Measurements from ENCODE around the gene INSR.

Gene INSR

DNA sequence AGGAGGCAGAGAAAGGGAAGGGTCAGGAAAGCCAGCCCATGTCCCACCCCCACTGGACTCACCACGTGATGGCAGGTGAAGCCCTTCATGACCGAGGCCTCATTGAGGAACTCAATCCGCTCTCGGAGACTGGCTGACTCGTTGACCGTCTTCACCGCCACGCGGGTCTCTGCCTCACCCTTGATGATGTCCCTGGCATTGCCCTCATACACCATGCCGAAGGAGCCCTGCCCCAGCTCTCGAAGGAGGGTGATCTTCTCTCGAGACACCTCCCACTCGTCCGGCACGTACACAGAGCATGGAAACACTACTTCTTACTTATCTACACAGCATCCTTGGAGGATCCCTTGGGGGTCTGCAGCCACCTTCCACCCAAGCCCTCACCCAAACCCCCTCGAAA, 169.0 kb downstream of the INSR start:
- TF ChIP-seq ZNF629 (tag by site-specific recombination; IDR thresholded peaks at IDR 0.05), result no peak
- no peak for TF ChIP-seq ZNF830 (tag by site-specific recombination; IDR thresholded peaks at IDR 0.05; ENCODE audit: low read depth)
- no peak for TF ChIP-seq ZNF140 (tag by site-specific recombination; IDR thresholded peaks at IDR 0.05)
- TF ChIP-seq SP7 (tag by site-specific recombination; IDR thresholded peaks at IDR 0.05), result no peak
- TF ChIP-seq ZNF555 (tag by site-specific recombination; conservative IDR thresholded peaks at IDR 0.05), result no peak
- TF ChIP-seq, protein P1, sequence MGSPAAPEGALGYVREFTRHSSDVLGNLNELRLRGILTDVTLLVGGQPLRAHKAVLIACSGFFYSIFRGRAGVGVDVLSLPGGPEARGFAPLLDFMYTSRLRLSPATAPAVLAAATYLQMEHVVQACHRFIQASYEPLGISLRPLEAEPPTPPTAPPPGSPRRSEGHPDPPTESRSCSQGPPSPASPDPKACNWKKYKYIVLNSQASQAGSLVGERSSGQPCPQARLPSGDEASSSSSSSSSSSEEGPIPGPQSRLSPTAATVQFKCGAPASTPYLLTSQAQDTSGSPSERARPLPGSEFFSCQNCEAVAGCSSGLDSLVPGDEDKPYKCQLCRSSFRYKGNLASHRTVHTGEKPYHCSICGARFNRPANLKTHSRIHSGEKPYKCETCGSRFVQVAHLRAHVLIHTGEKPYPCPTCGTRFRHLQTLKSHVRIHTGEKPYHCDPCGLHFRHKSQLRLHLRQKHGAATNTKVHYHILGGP (tag by site-specific recombination; IDR thresholded peaks at IDR 0.05), result no peak
- Histone ChIP-seq H3K36me3 (ENCODE audit: control insufficient read depth in 2 of 2, insufficient read depth in 1 of 2, low read length in 2 of 2) (peaks cover 4 to 70% of the 10 kb centered on the region in 2 experiments; a peak in 2 of 3 replicates), H3K9me3 (ENCODE audit: control insufficient read depth, insufficient read depth, low read depth, low read length) (no peaks in the 10 kb centered on the region), H3K27ac (ENCODE audit: extremely low read depth, low read depth, low read length) (no peak overlapping the region), H3K4me1 (ENCODE audit: control insufficient read depth, insufficient read depth, low read length) (no peaks in the 10 kb centered on the region), H3K4me3 (ENCODE audit: low read depth, low read length) (no peak overlapping the region)
- ChIA-PET CTCF (interaction anchor here (0.6 kb wide), 1 partner anchor 16 kb away, joined by 3 read pairs; no protein-coding TSS in a partner anchor), POLR2A (no interaction called here)

DNA sequence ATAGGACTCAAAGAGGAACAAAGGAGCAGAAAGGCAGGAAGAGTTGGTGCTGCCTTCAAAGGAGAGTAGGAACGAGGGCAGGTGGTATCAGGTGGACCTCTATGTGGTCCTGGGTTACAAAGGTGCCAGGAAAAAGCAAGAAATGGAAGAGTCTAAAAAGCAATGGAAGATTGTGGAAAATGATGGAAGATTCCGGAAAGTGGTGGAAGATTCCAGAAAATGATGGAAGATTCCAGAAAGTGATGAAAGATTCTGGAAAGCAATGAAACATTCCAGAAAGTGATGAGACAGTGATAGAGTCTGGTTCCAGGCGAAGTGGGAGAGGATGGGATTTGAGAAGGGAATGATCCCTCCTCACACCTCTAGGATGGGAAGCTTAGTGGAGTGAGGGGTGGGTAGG, 169.4 kb downstream of the INSR start:
- Histone ChIP-seq H3K4me3 (ENCODE audit: low read depth, low read length) (no peak overlapping the region), H3K9me3 (ENCODE audit: control insufficient read depth, insufficient read depth, low read depth, low read length) (no peaks in the 10 kb centered on the region), H3K4me1 (ENCODE audit: control insufficient read depth, insufficient read depth, low read length) (no peaks in the 10 kb centered on the region), H3K36me3 (ENCODE audit: control insufficient read depth in 2 of 2, insufficient read depth in 1 of 2, low read length in 2 of 2) (peaks cover 4 to 70% of the 10 kb centered on the region in 2 experiments; a peak in 2 of 3 replicates), H3K27ac (ENCODE audit: extremely low read depth, low read depth, low read length) (no peak overlapping the region)
- ChIA-PET POLR2A (interaction anchor here (0.5 kb wide), 1 partner anchor 1091 kb away, joined by 3 read pairs; no protein-coding TSS in a partner anchor), CTCF (no interaction called here)
- TF ChIP-seq KLF1 (tag by site-specific recombination; IDR thresholded peaks at IDR 0.05), result no peak
- TF ChIP-seq ZNF558 (tag by site-specific recombination; IDR thresholded peaks at IDR 0.05), result no peak
- no peak for TF ChIP-seq ZSCAN23 (tag by site-specific recombination; IDR thresholded peaks at IDR 0.05)
- TF ChIP-seq ZNF830 (tag by site-specific recombination; IDR thresholded peaks at IDR 0.05; ENCODE audit: low read depth), result no peak
- TF ChIP-seq, protein P2, sequence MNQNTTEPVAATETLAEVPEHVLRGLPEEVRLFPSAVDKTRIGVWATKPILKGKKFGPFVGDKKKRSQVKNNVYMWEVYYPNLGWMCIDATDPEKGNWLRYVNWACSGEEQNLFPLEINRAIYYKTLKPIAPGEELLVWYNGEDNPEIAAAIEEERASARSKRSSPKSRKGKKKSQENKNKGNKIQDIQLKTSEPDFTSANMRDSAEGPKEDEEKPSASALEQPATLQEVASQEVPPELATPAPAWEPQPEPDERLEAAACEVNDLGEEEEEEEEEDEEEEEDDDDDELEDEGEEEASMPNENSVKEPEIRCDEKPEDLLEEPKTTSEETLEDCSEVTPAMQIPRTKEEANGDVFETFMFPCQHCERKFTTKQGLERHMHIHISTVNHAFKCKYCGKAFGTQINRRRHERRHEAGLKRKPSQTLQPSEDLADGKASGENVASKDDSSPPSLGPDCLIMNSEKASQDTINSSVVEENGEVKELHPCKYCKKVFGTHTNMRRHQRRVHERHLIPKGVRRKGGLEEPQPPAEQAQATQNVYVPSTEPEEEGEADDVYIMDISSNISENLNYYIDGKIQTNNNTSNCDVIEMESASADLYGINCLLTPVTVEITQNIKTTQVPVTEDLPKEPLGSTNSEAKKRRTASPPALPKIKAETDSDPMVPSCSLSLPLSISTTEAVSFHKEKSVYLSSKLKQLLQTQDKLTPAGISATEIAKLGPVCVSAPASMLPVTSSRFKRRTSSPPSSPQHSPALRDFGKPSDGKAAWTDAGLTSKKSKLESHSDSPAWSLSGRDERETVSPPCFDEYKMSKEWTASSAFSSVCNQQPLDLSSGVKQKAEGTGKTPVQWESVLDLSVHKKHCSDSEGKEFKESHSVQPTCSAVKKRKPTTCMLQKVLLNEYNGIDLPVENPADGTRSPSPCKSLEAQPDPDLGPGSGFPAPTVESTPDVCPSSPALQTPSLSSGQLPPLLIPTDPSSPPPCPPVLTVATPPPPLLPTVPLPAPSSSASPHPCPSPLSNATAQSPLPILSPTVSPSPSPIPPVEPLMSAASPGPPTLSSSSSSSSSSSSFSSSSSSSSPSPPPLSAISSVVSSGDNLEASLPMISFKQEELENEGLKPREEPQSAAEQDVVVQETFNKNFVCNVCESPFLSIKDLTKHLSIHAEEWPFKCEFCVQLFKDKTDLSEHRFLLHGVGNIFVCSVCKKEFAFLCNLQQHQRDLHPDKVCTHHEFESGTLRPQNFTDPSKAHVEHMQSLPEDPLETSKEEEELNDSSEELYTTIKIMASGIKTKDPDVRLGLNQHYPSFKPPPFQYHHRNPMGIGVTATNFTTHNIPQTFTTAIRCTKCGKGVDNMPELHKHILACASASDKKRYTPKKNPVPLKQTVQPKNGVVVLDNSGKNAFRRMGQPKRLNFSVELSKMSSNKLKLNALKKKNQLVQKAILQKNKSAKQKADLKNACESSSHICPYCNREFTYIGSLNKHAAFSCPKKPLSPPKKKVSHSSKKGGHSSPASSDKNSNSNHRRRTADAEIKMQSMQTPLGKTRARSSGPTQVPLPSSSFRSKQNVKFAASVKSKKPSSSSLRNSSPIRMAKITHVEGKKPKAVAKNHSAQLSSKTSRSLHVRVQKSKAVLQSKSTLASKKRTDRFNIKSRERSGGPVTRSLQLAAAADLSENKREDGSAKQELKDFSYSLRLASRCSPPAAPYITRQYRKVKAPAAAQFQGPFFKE (tag by site-specific recombination; IDR thresholded peaks at IDR 0.05; ENCODE audit: borderline replicate concordance), result no peak
- TF ChIP-seq, protein P3, sequence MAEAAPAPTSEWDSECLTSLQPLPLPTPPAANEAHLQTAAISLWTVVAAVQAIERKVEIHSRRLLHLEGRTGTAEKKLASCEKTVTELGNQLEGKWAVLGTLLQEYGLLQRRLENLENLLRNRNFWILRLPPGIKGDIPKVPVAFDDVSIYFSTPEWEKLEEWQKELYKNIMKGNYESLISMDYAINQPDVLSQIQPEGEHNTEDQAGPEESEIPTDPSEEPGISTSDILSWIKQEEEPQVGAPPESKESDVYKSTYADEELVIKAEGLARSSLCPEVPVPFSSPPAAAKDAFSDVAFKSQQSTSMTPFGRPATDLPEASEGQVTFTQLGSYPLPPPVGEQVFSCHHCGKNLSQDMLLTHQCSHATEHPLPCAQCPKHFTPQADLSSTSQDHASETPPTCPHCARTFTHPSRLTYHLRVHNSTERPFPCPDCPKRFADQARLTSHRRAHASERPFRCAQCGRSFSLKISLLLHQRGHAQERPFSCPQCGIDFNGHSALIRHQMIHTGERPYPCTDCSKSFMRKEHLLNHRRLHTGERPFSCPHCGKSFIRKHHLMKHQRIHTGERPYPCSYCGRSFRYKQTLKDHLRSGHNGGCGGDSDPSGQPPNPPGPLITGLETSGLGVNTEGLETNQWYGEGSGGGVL (tag by site-specific recombination; IDR thresholded peaks at IDR 0.05), result no peak
- no peak for TF ChIP-seq SP3 (tag by site-specific recombination; IDR thresholded peaks at IDR 0.05)
- no peak for TF ChIP-seq KLF9 (tag by site-specific recombination; IDR thresholded peaks at IDR 0.05; ENCODE audit: low read depth)
- TF ChIP-seq ZNF155 (tag by site-specific recombination; IDR thresholded peaks at IDR 0.05), result no peak
- no peak for TF ChIP-seq ZNF701 (tag by site-specific recombination; IDR thresholded peaks at IDR 0.05)
- TF ChIP-seq, protein P4, sequence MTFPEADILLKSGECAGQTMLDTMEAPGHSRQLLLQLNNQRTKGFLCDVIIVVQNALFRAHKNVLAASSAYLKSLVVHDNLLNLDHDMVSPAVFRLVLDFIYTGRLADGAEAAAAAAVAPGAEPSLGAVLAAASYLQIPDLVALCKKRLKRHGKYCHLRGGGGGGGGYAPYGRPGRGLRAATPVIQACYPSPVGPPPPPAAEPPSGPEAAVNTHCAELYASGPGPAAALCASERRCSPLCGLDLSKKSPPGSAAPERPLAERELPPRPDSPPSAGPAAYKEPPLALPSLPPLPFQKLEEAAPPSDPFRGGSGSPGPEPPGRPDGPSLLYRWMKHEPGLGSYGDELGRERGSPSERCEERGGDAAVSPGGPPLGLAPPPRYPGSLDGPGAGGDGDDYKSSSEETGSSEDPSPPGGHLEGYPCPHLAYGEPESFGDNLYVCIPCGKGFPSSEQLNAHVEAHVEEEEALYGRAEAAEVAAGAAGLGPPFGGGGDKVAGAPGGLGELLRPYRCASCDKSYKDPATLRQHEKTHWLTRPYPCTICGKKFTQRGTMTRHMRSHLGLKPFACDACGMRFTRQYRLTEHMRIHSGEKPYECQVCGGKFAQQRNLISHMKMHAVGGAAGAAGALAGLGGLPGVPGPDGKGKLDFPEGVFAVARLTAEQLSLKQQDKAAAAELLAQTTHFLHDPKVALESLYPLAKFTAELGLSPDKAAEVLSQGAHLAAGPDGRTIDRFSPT (tag by site-specific recombination; IDR thresholded peaks at IDR 0.05), result no peak
- TF ChIP-seq, protein P5, sequence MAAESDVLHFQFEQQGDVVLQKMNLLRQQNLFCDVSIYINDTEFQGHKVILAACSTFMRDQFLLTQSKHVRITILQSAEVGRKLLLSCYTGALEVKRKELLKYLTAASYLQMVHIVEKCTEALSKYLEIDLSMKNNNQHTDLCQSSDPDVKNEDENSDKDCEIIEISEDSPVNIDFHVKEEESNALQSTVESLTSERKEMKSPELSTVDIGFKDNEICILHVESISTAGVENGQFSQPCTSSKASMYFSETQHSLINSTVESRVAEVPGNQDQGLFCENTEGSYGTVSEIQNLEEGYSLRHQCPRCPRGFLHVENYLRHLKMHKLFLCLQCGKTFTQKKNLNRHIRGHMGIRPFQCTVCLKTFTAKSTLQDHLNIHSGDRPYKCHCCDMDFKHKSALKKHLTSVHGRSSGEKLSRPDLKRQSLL (tag by site-specific recombination; IDR thresholded peaks at IDR 0.05), result no peak
- TF ChIP-seq ZNF23 (tag by site-specific recombination; IDR thresholded peaks at IDR 0.05; ENCODE audit: borderline replicate concordance), result no peak
- TF ChIP-seq, protein P6, sequence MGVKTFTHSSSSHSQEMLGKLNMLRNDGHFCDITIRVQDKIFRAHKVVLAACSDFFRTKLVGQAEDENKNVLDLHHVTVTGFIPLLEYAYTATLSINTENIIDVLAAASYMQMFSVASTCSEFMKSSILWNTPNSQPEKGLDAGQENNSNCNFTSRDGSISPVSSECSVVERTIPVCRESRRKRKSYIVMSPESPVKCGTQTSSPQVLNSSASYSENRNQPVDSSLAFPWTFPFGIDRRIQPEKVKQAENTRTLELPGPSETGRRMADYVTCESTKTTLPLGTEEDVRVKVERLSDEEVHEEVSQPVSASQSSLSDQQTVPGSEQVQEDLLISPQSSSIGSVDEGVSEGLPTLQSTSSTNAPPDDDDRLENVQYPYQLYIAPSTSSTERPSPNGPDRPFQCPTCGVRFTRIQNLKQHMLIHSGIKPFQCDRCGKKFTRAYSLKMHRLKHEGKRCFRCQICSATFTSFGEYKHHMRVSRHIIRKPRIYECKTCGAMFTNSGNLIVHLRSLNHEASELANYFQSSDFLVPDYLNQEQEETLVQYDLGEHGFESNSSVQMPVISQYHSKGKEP (tag by site-specific recombination; IDR thresholded peaks at IDR 0.05), result no peak
- TF ChIP-seq SCRT2 (tag by site-specific recombination; IDR thresholded peaks at IDR 0.05), result no peak
- no peak for TF ChIP-seq MEIS1 (CRISPR knock-in tag; IDR thresholded peaks at IDR 0.05; ENCODE audit: borderline replicate concordance)
